Measurements from ENCODE around the gene SPTBN1.

Gene SPTBN1

GRCh38 chr2:54666634-54667265 lies 210.6 kb downstream of the SPTBN1 start:
- no peaks in the 10 kb centered on the region for H3K27me3 ChIP-seq (ENCODE audit: control insufficient read depth, insufficient read depth, low read length)

GRCh38 chr2:54667266-54667639 lies 211.1 kb downstream of the SPTBN1 start:
- Histone ChIP-seq H3K36me3 (ENCODE audit: control insufficient read depth, insufficient read depth, low read length) (peaks cover 20% of the 10 kb centered on the region), H3K4me1 (ENCODE audit: control insufficient read depth, insufficient read depth, low read length) (peaks cover 8% of the 10 kb centered on the region), H3K9ac (ENCODE audit: low read depth, low read length) (no peak overlapping the region), H3K4me3 (ENCODE audit: low read depth, low read length) (no peak overlapping the region), H3K9me3 (ENCODE audit: control insufficient read depth, insufficient read depth, low read length) (no peaks in the 10 kb centered on the region), H3K27me3 (ENCODE audit: control insufficient read depth, insufficient read depth, low read length) (no peaks in the 10 kb centered on the region)

More at GRCh38 chr2:54666634-54667265, 210.6 kb downstream of the SPTBN1 start:
- Histone ChIP-seq H3K36me3 (ENCODE audit: control insufficient read depth, insufficient read depth, low read length) (peaks cover 20% of the 10 kb centered on the region), H3K4me1 (ENCODE audit: control insufficient read depth, insufficient read depth, low read length) (peaks cover 8% of the 10 kb centered on the region), H3K4me3 (ENCODE audit: low read depth, low read length) (no peak overlapping the region), H3K9ac (ENCODE audit: low read depth, low read length) (no peak overlapping the region), H3K9me3 (ENCODE audit: control insufficient read depth, insufficient read depth, low read length) (no peaks in the 10 kb centered on the region)

GRCh38 chr2:54667726-54668650 lies 211.9 kb downstream of the SPTBN1 start:
- Histone ChIP-seq H3K4me3 (ENCODE audit: low read depth, low read length) (no peak overlapping the region), H3K36me3 (ENCODE audit: control insufficient read depth, insufficient read depth, low read length) (peaks cover 20% of the 10 kb centered on the region), H3K27me3 (ENCODE audit: control insufficient read depth, insufficient read depth, low read length) (no peaks in the 10 kb centered on the region), H3K9ac (ENCODE audit: low read depth, low read length) (no peak overlapping the region), H3K9me3 (ENCODE audit: control insufficient read depth, insufficient read depth, low read length) (no peaks in the 10 kb centered on the region), H3K4me1 (ENCODE audit: control insufficient read depth, insufficient read depth, low read length) (peaks cover 10% of the 10 kb centered on the region)

GRCh38 chr2:54668711-54669110 lies 212.6 kb downstream of the SPTBN1 start:
- Histone ChIP-seq H3K9ac (ENCODE audit: low read depth, low read length) (no peak overlapping the region), H3K9me3 (ENCODE audit: control insufficient read depth, insufficient read depth, low read length) (no peaks in the 10 kb centered on the region), H3K4me1 (ENCODE audit: control insufficient read depth, insufficient read depth, low read length) (peaks cover 11% of the 10 kb centered on the region), H3K36me3 (ENCODE audit: control insufficient read depth, insufficient read depth, low read length) (peaks cover 20% of the 10 kb centered on the region), H3K4me3 (ENCODE audit: low read depth, low read length) (no peak overlapping the region), H3K27me3 (ENCODE audit: control insufficient read depth, insufficient read depth, low read length) (no peaks in the 10 kb centered on the region)

- Histone ChIP-seq H3K36me3 (ENCODE audit: control insufficient read depth, insufficient read depth, low read length) (peaks cover 16% of the 10 kb centered on the region), H3K4me3 (ENCODE audit: low read depth, low read length) (no peak overlapping the region), H3K9me3 (ENCODE audit: control insufficient read depth, insufficient read depth, low read length) (no peaks in the 10 kb centered on the region), H3K9ac (ENCODE audit: low read depth, low read length) (no peak overlapping the region), H3K4me1 (ENCODE audit: control insufficient read depth, insufficient read depth, low read length) (peaks cover 11% of the 10 kb centered on the region), H3K27me3 (ENCODE audit: control insufficient read depth, insufficient read depth, low read length) (no peaks in the 10 kb centered on the region)
These were observed 213.8 kb downstream of the SPTBN1 start for GRCh38 chr2:54669677-54670484.

GRCh38 chr2:54670485-54671009 lies 214.4 kb downstream of the SPTBN1 start:
- peaks cover 16% of the 10 kb centered on the region for H3K36me3 ChIP-seq (ENCODE audit: control insufficient read depth, insufficient read depth, low read length)
- no peaks in the 10 kb centered on the region for H3K9me3 ChIP-seq (ENCODE audit: control insufficient read depth, insufficient read depth, low read length)
- no peak overlapping the region for H3K4me3 ChIP-seq (ENCODE audit: low read depth, low read length)
- H3K9ac ChIP-seq (ENCODE audit: low read depth, low read length), result no peak overlapping the region
- H3K27me3 ChIP-seq (ENCODE audit: control insufficient read depth, insufficient read depth, low read length), result no peaks in the 10 kb centered on the region
- peaks cover 7% of the 10 kb centered on the region for H3K4me1 ChIP-seq (ENCODE audit: control insufficient read depth, insufficient read depth, low read length)

- Histone ChIP-seq H3K27me3 (ENCODE audit: control insufficient read depth, insufficient read depth, low read length) (no peaks in the 10 kb centered on the region), H3K36me3 (ENCODE audit: control insufficient read depth, insufficient read depth, low read length) (peaks cover 16% of the 10 kb centered on the region), H3K4me3 (ENCODE audit: low read depth, low read length) (no peak overlapping the region), H3K9me3 (ENCODE audit: control insufficient read depth, insufficient read depth, low read length) (no peaks in the 10 kb centered on the region), H3K4me1 (ENCODE audit: control insufficient read depth, insufficient read depth, low read length) (peaks cover 3% of the 10 kb centered on the region), H3K9ac (ENCODE audit: low read depth, low read length) (no peak overlapping the region)
These were observed 214.9 kb downstream of the SPTBN1 start for GRCh38 chr2:54671010-54671409.

GRCh38 chr2:54671875-54672589 lies 215.9 kb downstream of the SPTBN1 start:
- Histone ChIP-seq H3K4me3 (ENCODE audit: low read depth, low read length) (no peak overlapping the region), H3K36me3 (ENCODE audit: control insufficient read depth, insufficient read depth, low read length) (peaks cover 9% of the 10 kb centered on the region), H3K9me3 (ENCODE audit: control insufficient read depth, insufficient read depth, low read length) (no peaks in the 10 kb centered on the region), H3K4me1 (ENCODE audit: control insufficient read depth, insufficient read depth, low read length) (peaks cover 3% of the 10 kb centered on the region), H3K9ac (ENCODE audit: low read depth, low read length) (no peak overlapping the region), H3K27me3 (ENCODE audit: control insufficient read depth, insufficient read depth, low read length) (no peaks in the 10 kb centered on the region)

GRCh38 chr2:54672590-54673456 lies 216.7 kb downstream of the SPTBN1 start:
- Histone ChIP-seq H3K4me1 (ENCODE audit: control insufficient read depth, insufficient read depth, low read length) (peaks cover 3% of the 10 kb centered on the region), H3K36me3 (ENCODE audit: control insufficient read depth, insufficient read depth, low read length) (peaks cover 6% of the 10 kb centered on the region), H3K9ac (ENCODE audit: low read depth, low read length) (no peak overlapping the region), H3K9me3 (ENCODE audit: control insufficient read depth, insufficient read depth, low read length) (no peaks in the 10 kb centered on the region), H3K4me3 (ENCODE audit: low read depth, low read length) (no peak overlapping the region), H3K27me3 (ENCODE audit: control insufficient read depth, insufficient read depth, low read length) (no peaks in the 10 kb centered on the region)

GRCh38 chr2:54673501-54673998 lies 217.4 kb downstream of the SPTBN1 start:
- H3K27me3 ChIP-seq (ENCODE audit: control insufficient read depth, insufficient read depth, low read length), result no peaks in the 10 kb centered on the region
- peaks cover 3% of the 10 kb centered on the region for H3K4me1 ChIP-seq (ENCODE audit: control insufficient read depth, insufficient read depth, low read length)
- no peaks in the 10 kb centered on the region for H3K36me3 ChIP-seq (ENCODE audit: control insufficient read depth, insufficient read depth, low read length)
- no peaks in the 10 kb centered on the region for H3K9me3 ChIP-seq (ENCODE audit: control insufficient read depth, insufficient read depth, low read length)
- no peak overlapping the region for H3K9ac ChIP-seq (ENCODE audit: low read depth, low read length)
- no peak overlapping the region for H3K4me3 ChIP-seq (ENCODE audit: low read depth, low read length)
